CD4-positive, alpha-beta memory T cell (primary cell): ENCODE measurements around the gene CCDC71. TPM values are rescaled to one million over a fixed set of nuclear protein-coding genes. Genes with fewer than 3 reads are reported as not detected.

Experiments used
- CTCF ChIA-PET: fragments of 350-600 bp; sonication (Branson Sonifier 250); formaldehyde crosslinking; loops from one replicate; lab custom pipeline; 2021; ENCODE audit warnings: inconsistent platforms; ENCODE audit not compliant: partially characterized antibody; lab: Charles Lee
- POLR2A ChIA-PET: fragments of 350-600 bp; sonication (Branson Sonifier 250); formaldehyde crosslinking; loops from one replicate; lab custom pipeline; 2021; ENCODE audit not compliant: partially characterized antibody; lab: Charles Lee
- DNase-seq, 5 donors: peaks; one replicate each; pipeline versions ENCODE4 v3.0.0 to v3.0.0-alpha.2; 2020 to 2022; ENCODE audit warnings: mixed read lengths in 1 of 5
- H3K27ac ChIP-seq: one replicate; pipeline ENCODE4 v1.7.0; 2013; ENCODE audit warnings: low read depth, low read length
- H3K27me3 ChIP-seq: 2 replicates; pipeline ENCODE4 v1.7.0; 2013; ENCODE audit warnings: mild to moderate bottlenecking, low read length, moderate library complexity; ENCODE audit not compliant: insufficient read depth
- H3K36me3 ChIP-seq: 2 replicates; pipeline ENCODE4 v1.7.0; 2013; ENCODE audit warnings: mild to moderate bottlenecking, low read length, moderate library complexity; ENCODE audit not compliant: insufficient read depth
- H3K4me1 ChIP-seq: 2 replicates; pipeline ENCODE4 v1.7.0; 2013; ENCODE audit warnings: mild to moderate bottlenecking, low read length, moderate library complexity; ENCODE audit not compliant: insufficient read depth
- H3K4me3 ChIP-seq, 2 donors: one replicate each; pipeline ENCODE4 v1.7.0; 2013; ENCODE audit warnings: low read length in 2 of 2, mild to moderate bottlenecking in 1 of 2
- H3K9me3 ChIP-seq, 2 donors: one replicate each; pipeline ENCODE4 v1.7.0; 2013; ENCODE audit warnings: low read length in 2 of 2, control low read depth in 1 of 2; ENCODE audit not compliant: control insufficient read depth in 1 of 2
- H3K27ac Mint-ChIP-seq, 7 donors: one replicate each; pipeline ENCODE4 v1.8.0; 2020 to 2021; ENCODE audit warnings: mixed read lengths in 7 of 7, mild to moderate bottlenecking in 6 of 7, inconsistent platforms in 3 of 7, moderate library complexity in 3 of 7
- H3K27me3 Mint-ChIP-seq, 2 donors: one replicate each; pipeline ENCODE4 v1.8.0; 2020 to 2021; ENCODE audit warnings: mixed read lengths in 2 of 2
- H3K36me3 Mint-ChIP-seq, 2 donors: one replicate each; pipeline ENCODE4 v1.8.0; 2020 to 2021; ENCODE audit warnings: mixed read lengths in 2 of 2, inconsistent platforms in 1 of 2, mild to moderate bottlenecking in 1 of 2
- H3K4me1 Mint-ChIP-seq, 4 donors: one replicate each; pipeline ENCODE4 v1.8.0; 2020 to 2021; ENCODE audit warnings: mixed read lengths in 4 of 4, mild to moderate bottlenecking in 1 of 4
- H3K4me3 Mint-ChIP-seq, 8 donors: one replicate each; pipeline ENCODE4 v1.8.0; 2020 to 2021; ENCODE audit warnings: mixed read lengths in 8 of 8, mild to moderate bottlenecking in 7 of 8, moderate library complexity in 6 of 8, inconsistent platforms in 3 of 8
- H3K9me3 Mint-ChIP-seq, 8 donors: one replicate each; pipeline ENCODE4 v1.8.0; 2020 to 2021; ENCODE audit warnings: mixed read lengths in 8 of 8, mild to moderate bottlenecking in 5 of 8, inconsistent platforms in 3 of 8, moderate library complexity in 1 of 8
- intact Hi-C: fragments of 100-400 bp; cut with micrococcal nuclease; formaldehyde crosslinking; loops from one replicate; pipeline ENCODE4 v1.15.1; 2023
- polyA plus RNA-seq, 2 donors: library from polyadenylated mRNA; unstranded; fragments of 300-500 nt; fragmentation: Illumina TruSeq; gene quantifications; one replicate each; pipeline ENCODE4 v1.2.3, GENCODE V29; 2021
- total RNA-seq, 2 experiments: library from RNA; stranded (reverse); gene quantifications; one replicate each; pipeline ENCODE4 v1.2.3, GENCODE V29; 2021

The CCDC71 gene
- total and polyA plus RNA-seq, 4 experiments from 2014 or later = 0.13 to 33.5 (median 16.8) TPM

GRCh38 chr3:49153349-49153912, 12.7 kb downstream of the CCDC71 start:
- peak overlapping the region in 3 of 7 donors; percentile 19 to 52 (median 19) for H3K27ac Mint-ChIP-seq
- POLR2A ChIA-PET = interaction anchor here (0.6 to 1.1 kb wide), 2 partner anchors 10 to 673 kb away, joined by 3 to 4 read pairs; no protein-coding TSS in a partner anchor

GRCh38 chr3:49151610-49152009, 14.5 kb downstream of the CCDC71 start:
- ChIA-PET CTCF (no interaction called here), POLR2A (no interaction called here)
- Histone ChIP-seq H3K4me1 (no peaks in the 10 kb centered on the region), H3K27ac (no peak overlapping the region), H3K4me3 (no peak overlapping the region), H3K36me3 (no peaks in the 10 kb centered on the region), H3K9me3 (no peaks in the 10 kb centered on the region), H3K27me3 (no peaks in the 10 kb centered on the region)
- intact Hi-C loops = no loop called here
- peak overlapping the region in 2 of 7 donors; percentile 18 to 61 for H3K27ac Mint-ChIP-seq
- H3K36me3 Mint-ChIP-seq = no peaks in the 10 kb centered on the region
- H3K4me3 Mint-ChIP-seq = no peak overlapping the region
- H3K27me3 Mint-ChIP-seq = no peaks in the 10 kb centered on the region
- H3K9me3 Mint-ChIP-seq = no peaks in the 10 kb centered on the region
- H3K4me1 Mint-ChIP-seq = no peaks in the 10 kb centered on the region
- DNase-seq = no peak

More at GRCh38 chr3:49153349-49153912, 12.7 kb downstream of the CCDC71 start:
- Histone ChIP-seq H3K27me3 (no peaks in the 10 kb centered on the region), H3K27ac (no peak overlapping the region), H3K36me3 (no peaks in the 10 kb centered on the region), H3K9me3 (no peaks in the 10 kb centered on the region), H3K4me1 (no peaks in the 10 kb centered on the region), H3K4me3 (no peak overlapping the region)
- intact Hi-C loops = no loop called here
- Mint-ChIP-seq H3K9me3 (no peaks in the 10 kb centered on the region), H3K36me3 (peaks cover 0 to 1% of the 10 kb centered on the region in 2 donors), H3K27me3 (no peaks in the 10 kb centered on the region), H3K4me3 (no peak overlapping the region), H3K4me1 (peaks cover 2 to 5% (median 4%) of the 10 kb centered on the region in 4 donors)
- CTCF ChIA-PET = interaction anchor here (0.9 to 1.4 kb wide), 3 partner anchors 11 to 165 kb away, joined by 3 to 4 read pairs (median 4); partner anchors contain the start of gene P4HTM
- DNase-seq = no peak

- ChIA-PET CTCF (interaction anchor here (0.6 to 0.7 kb wide), 2 partner anchors 169 to 355 kb away, joined by 3 to 4 read pairs; no protein-coding TSS in a partner anchor), POLR2A (no interaction called here)
- Mint-ChIP-seq H3K4me3 (peak overlapping the region in 1 of 8 donors; percentile 69), H3K27ac (no peak overlapping the region), H3K27me3 (no peaks in the 10 kb centered on the region), H3K4me1 (no peaks in the 10 kb centered on the region), H3K36me3 (no peaks in the 10 kb centered on the region), H3K9me3 (peaks cover 0 to 4% (median 0%) of the 10 kb centered on the region in 8 donors)
- DNase-seq = no peak
- Histone ChIP-seq H3K9me3 (no peaks in the 10 kb centered on the region), H3K4me3 (no peak overlapping the region), H3K27me3 (no peaks in the 10 kb centered on the region), H3K4me1 (no peaks in the 10 kb centered on the region), H3K36me3 (no peaks in the 10 kb centered on the region), H3K27ac (no peak overlapping the region)
- intact Hi-C loops = no loop called here
These were observed 18.0 kb downstream of the CCDC71 start for GRCh38 chr3:49148159-49148558.

- intact Hi-C loops = no loop called here
- peaks cover 0 to 3% of the 10 kb centered on the region in 2 donors for H3K36me3 Mint-ChIP-seq
- POLR2A ChIA-PET = no interaction called here
- H3K27ac ChIP-seq = no peak overlapping the region
- no peaks in the 10 kb centered on the region for H3K36me3 ChIP-seq
- H3K27ac Mint-ChIP-seq = no peak overlapping the region
- H3K4me3 ChIP-seq = no peak overlapping the region
- H3K4me1 Mint-ChIP-seq = no peaks in the 10 kb centered on the region
- no peak overlapping the region for H3K4me3 Mint-ChIP-seq
- no peak for DNase-seq
- CTCF ChIA-PET = no interaction called here
- no peaks in the 10 kb centered on the region for H3K9me3 ChIP-seq
- H3K4me1 ChIP-seq = no peaks in the 10 kb centered on the region
- no peaks in the 10 kb centered on the region for H3K27me3 ChIP-seq
- H3K9me3 Mint-ChIP-seq = peaks cover 0 to 16% (median 1%) of the 10 kb centered on the region in 8 donors
- peaks cover 8 to 13% of the 10 kb centered on the region in 2 donors for H3K27me3 Mint-ChIP-seq
These were observed 26.1 kb downstream of the CCDC71 start for GRCh38 chr3:49140080-49140479.

GRCh38 chr3:49135499-49135898, 30.6 kb downstream of the CCDC71 start:
- ChIA-PET POLR2A (no interaction called here), CTCF (no interaction called here)
- Mint-ChIP-seq H3K4me3 (no peak overlapping the region), H3K9me3 (no peaks in the 10 kb centered on the region), H3K27me3 (peaks cover 7 to 18% of the 10 kb centered on the region in 2 donors), H3K27ac (no peak overlapping the region), H3K4me1 (no peaks in the 10 kb centered on the region), H3K36me3 (no peaks in the 10 kb centered on the region)
- Histone ChIP-seq H3K27ac (no peak overlapping the region), H3K36me3 (no peaks in the 10 kb centered on the region), H3K9me3 (no peaks in the 10 kb centered on the region), H3K4me3 (no peak overlapping the region), H3K4me1 (no peaks in the 10 kb centered on the region), H3K27me3 (no peaks in the 10 kb centered on the region)
- intact Hi-C loops = no loop called here
- no peak for DNase-seq

- ChIA-PET CTCF (no interaction called here), POLR2A (no interaction called here)
- Histone ChIP-seq H3K36me3 (no peaks in the 10 kb centered on the region), H3K4me3 (no peak overlapping the region), H3K27ac (no peak overlapping the region), H3K4me1 (no peaks in the 10 kb centered on the region), H3K27me3 (no peaks in the 10 kb centered on the region), H3K9me3 (no peaks in the 10 kb centered on the region)
- no peaks in the 10 kb centered on the region for H3K36me3 Mint-ChIP-seq
- no peak for DNase-seq
- intact Hi-C loops = no loop called here
- no peak overlapping the region for H3K4me3 Mint-ChIP-seq
- H3K27me3 Mint-ChIP-seq = peaks cover 7 to 18% of the 10 kb centered on the region in 2 donors
- H3K9me3 Mint-ChIP-seq = no peaks in the 10 kb centered on the region
- H3K4me1 Mint-ChIP-seq = no peaks in the 10 kb centered on the region
- no peak overlapping the region for H3K27ac Mint-ChIP-seq
These were observed 31.5 kb downstream of the CCDC71 start for GRCh38 chr3:49134471-49135265.

- no peak for DNase-seq
- intact Hi-C loops = no loop called here
- H3K4me3 ChIP-seq = no peak overlapping the region
- no peaks in the 10 kb centered on the region for H3K9me3 ChIP-seq
- CTCF ChIA-PET = no interaction called here
- no peak overlapping the region for H3K27ac Mint-ChIP-seq
- H3K4me1 ChIP-seq = no peaks in the 10 kb centered on the region
- H3K4me3 Mint-ChIP-seq = no peak overlapping the region
- no peaks in the 10 kb centered on the region for H3K36me3 Mint-ChIP-seq
- no peaks in the 10 kb centered on the region for H3K4me1 Mint-ChIP-seq
- H3K9me3 Mint-ChIP-seq = no peaks in the 10 kb centered on the region
- no peaks in the 10 kb centered on the region for H3K27me3 ChIP-seq
- H3K27ac ChIP-seq = no peak overlapping the region
- H3K27me3 Mint-ChIP-seq = peaks cover 5 to 18% of the 10 kb centered on the region in 2 donors
- POLR2A ChIA-PET = interaction anchor here (1.8 kb wide), 1 partner anchor 12 kb away, joined by 6 read pairs; the partner anchor contains the start of gene USP19
- no peaks in the 10 kb centered on the region for H3K36me3 ChIP-seq
These were observed 32.7 kb downstream of the CCDC71 start for GRCh38 chr3:49133226-49133951.
